ENCODE results near the gene C1QA.
"Not testable (repeated sequence)": the region's sequence is repeated elsewhere in the genome, so short reads cannot be mapped to it uniquely, and the experiment has no call there.

- not testable (repeated sequence) for TF ChIP-seq CTCF (conservative IDR thresholded peaks at IDR 0.05 in 1 of 2, IDR thresholded peaks at IDR 0.05 in 1 of 2; ENCODE audit: low read depth in 1 of 2, low read length in 2 of 2); EZH2 (IDR thresholded peaks at IDR 0.05; ENCODE audit: low read length, missing control alignments)
Observed at GRCh38 chr1:22668840-22669239, 32.4 kb downstream of the C1QA start.

Data from fibroblast of lung (primary cell).